ENCODE results near the gene MACROD2.

DNA sequence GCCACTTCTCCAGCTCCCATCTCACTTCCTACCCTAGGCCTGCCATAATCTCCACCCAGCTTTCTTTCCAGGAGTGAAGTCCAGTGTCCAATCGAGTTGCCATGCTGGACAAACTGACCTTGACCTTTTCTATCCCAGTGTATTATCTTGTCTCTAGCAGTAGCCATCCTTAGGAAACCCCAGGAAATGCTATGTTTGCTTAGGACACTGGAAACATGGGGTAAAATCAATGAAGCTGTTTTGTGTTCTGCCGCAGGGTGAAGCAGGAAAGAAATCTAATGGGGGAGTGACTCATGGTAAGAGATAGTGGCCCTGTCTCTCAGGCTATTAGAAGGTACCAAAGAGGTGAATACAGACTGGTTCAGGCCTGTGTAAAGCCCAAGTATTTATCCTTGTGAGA lies 1452.2 kb downstream of the MACROD2 start:
- TF ChIP-seq, protein P1, sequence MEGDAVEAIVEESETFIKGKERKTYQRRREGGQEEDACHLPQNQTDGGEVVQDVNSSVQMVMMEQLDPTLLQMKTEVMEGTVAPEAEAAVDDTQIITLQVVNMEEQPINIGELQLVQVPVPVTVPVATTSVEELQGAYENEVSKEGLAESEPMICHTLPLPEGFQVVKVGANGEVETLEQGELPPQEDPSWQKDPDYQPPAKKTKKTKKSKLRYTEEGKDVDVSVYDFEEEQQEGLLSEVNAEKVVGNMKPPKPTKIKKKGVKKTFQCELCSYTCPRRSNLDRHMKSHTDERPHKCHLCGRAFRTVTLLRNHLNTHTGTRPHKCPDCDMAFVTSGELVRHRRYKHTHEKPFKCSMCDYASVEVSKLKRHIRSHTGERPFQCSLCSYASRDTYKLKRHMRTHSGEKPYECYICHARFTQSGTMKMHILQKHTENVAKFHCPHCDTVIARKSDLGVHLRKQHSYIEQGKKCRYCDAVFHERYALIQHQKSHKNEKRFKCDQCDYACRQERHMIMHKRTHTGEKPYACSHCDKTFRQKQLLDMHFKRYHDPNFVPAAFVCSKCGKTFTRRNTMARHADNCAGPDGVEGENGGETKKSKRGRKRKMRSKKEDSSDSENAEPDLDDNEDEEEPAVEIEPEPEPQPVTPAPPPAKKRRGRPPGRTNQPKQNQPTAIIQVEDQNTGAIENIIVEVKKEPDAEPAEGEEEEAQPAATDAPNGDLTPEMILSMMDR (IDR thresholded peaks at IDR 0.05): no peak
- no peak for TF ChIP-seq POLR2A (IDR thresholded peaks at IDR 0.05)
